Neural progenitor cell (in vitro differentiated cells): ENCODE results near the gene MAIP1. TPM values are rescaled to one million over a fixed set of nuclear protein-coding genes. Genes with fewer than 3 reads are reported as not detected.

ENCODE experiments used
- DNase-seq: peaks from one replicate; pipeline ENCODE4 v3.0.0-alpha.2; 2016; ENCODE audit warnings: low spot score
- H2AFZ ChIP-seq: fragments of 200-600 bp; sonication (generic); replicated peaks from 2 replicates; pipeline ENCODE4 v1.6.1; 2016; ENCODE audit warnings: antibody characterized with exemption
- H3F3A ChIP-seq: fragments of 200-600 bp; sonication (generic); 2 replicates; pipeline ENCODE4 v1.6.1; 2016; ENCODE audit warnings: antibody characterized with exemption, low read depth
- H3K27ac ChIP-seq: fragments of 200-600 bp; sonication (generic); 2 replicates; pipeline ENCODE4 v1.5.1; 2016; ENCODE audit warnings: mild to moderate bottlenecking
- H3K27me3 ChIP-seq: fragments of 200-600 bp; sonication (generic); 2 replicates; pipeline ENCODE4 v1.6.1; 2016; ENCODE audit warnings: mild to moderate bottlenecking, moderate library complexity
- H3K36me3 ChIP-seq: fragments of 200-600 bp; sonication (generic); 2 replicates; pipeline ENCODE4 v1.5.1; 2016
- H3K4me1 ChIP-seq: fragments of 200-600 bp; sonication (generic); 2 replicates; pipeline ENCODE4 v1.6.1; 2016; ENCODE audit warnings: mixed run types
- H3K4me2 ChIP-seq: fragments of 200-600 bp; sonication (generic); 2 replicates; pipeline ENCODE4 v1.6.1; 2016
- H3K4me3 ChIP-seq: fragments of 200-600 bp; sonication (generic); 2 replicates; pipeline ENCODE4 v1.5.1; 2016
- H3K79me2 ChIP-seq: fragments of 200-600 bp; sonication (generic); 2 replicates; pipeline ENCODE4 v1.6.1; 2016; ENCODE audit warnings: low read depth
- H3K9ac ChIP-seq: fragments of 200-600 bp; sonication (generic); 2 replicates; pipeline ENCODE4 v1.6.1; 2016
- H3K9me3 ChIP-seq: fragments of 200-600 bp; sonication (generic); 2 replicates; pipeline ENCODE4 v1.5.1; 2016; ENCODE audit warnings: low read depth
- H4K20me1 ChIP-seq: fragments of 200-600 bp; sonication (generic); 2 replicates; pipeline ENCODE4 v1.6.1; 2016; ENCODE audit warnings: low read depth
- H3K27ac Mint-ChIP-seq: 3 replicates; pipeline ENCODE4 v1.8.0; 2021; ENCODE audit warnings: mixed read lengths
- H3K27me3 Mint-ChIP-seq: 2 replicates; pipeline ENCODE4 v1.8.0; 2022; ENCODE audit warnings: low read depth, mild to moderate bottlenecking, inconsistent platforms, moderate library complexity, mixed read lengths; ENCODE audit not compliant: insufficient read depth
- H3K36me3 Mint-ChIP-seq: 3 replicates; pipeline ENCODE4 v1.8.0; 2021; ENCODE audit warnings: mixed read lengths
- H3K4me1 Mint-ChIP-seq: 3 replicates; pipeline ENCODE4 v1.8.0; 2021; ENCODE audit warnings: mixed read lengths
- H3K4me3 Mint-ChIP-seq: 3 replicates; pipeline ENCODE4 v1.8.0; 2021; ENCODE audit warnings: mild to moderate bottlenecking, moderate library complexity, mixed read lengths
- H3K9me3 Mint-ChIP-seq: 3 replicates; pipeline ENCODE4 v1.8.0; 2020; ENCODE audit warnings: mixed read lengths
- EZH2 ChIP-seq: fragments of 200-600 bp; sonication (generic); IDR thresholded peaks from 2 replicates; pipeline ENCODE4 v1.6.1; 2017; ENCODE audit warnings: antibody characterized with exemption, mild to moderate bottlenecking, moderate library complexity
- EZH2phosphoT487 ChIP-seq: fragments of 200-600 bp; sonication (generic); IDR thresholded peaks from 2 replicates; pipeline ENCODE4 v1.6.1; 2017; ENCODE audit warnings: antibody characterized with exemption
- total RNA-seq: library from RNA; depleted of rRNA; stranded (reverse); fragments of >200 nt; gene quantifications from 2 replicates; pipeline ENCODE4 v1.2.3, GENCODE V29; 2015; ENCODE audit warnings: low replicate concordance
- TF ChIP-seq, protein P1 (sequence below): fragments of 200-600 bp; sonication (generic); IDR thresholded peaks from 2 replicates; pipeline ENCODE4 v1.5.1; 2017; ENCODE audit warnings: antibody characterized with exemption, mild to moderate bottlenecking

MAIP1 gene
- total RNA-seq, 1 donor from 2014 or later = 14.0 TPM

DNA sequence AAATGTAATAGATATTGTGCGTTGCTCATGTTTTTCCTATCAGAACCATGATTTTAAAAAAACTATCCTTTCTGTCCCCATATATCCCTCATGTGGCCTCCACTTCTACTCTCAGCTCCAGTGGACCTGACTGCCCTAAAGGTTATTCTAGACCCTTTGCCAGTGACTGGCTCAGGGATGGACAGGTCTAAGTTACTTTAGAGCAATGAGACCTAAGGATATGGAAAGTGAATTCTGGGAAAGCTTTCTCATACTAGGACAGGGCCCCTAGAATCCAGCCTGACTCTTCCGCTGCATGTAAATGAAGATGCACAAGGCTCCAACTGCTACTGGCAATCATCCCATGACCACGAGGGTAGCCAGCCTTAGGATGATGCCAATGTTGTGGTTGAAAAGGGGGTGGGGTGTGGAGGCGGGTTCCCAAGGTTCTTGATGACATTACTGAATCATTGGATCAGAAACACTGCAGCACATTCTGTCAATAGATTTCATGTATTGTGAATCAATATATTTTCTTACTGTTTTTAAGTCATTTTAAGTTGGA lies 23.0 kb upstream of the MAIP1 start:
- no peaks in the 10 kb centered on the region for H3K9me3 ChIP-seq
- H3K4me1 Mint-ChIP-seq = peaks cover 4% of the 10 kb centered on the region
- H3K9ac ChIP-seq = no peak overlapping the region
- H3F3A ChIP-seq = peaks cover 36% of the 10 kb centered on the region
- H3K4me2 ChIP-seq = no peak overlapping the region
- H3K27me3 Mint-ChIP-seq = no peaks in the 10 kb centered on the region
- peaks cover 18% of the 10 kb centered on the region for H3K36me3 Mint-ChIP-seq
- no peak overlapping the region for H3K4me3 Mint-ChIP-seq
- peaks cover 10% of the 10 kb centered on the region for H3K79me2 ChIP-seq
- TF ChIP-seq EZH2 (no peak), EZH2phosphoT487 (no peak)
- TF ChIP-seq, protein P1, sequence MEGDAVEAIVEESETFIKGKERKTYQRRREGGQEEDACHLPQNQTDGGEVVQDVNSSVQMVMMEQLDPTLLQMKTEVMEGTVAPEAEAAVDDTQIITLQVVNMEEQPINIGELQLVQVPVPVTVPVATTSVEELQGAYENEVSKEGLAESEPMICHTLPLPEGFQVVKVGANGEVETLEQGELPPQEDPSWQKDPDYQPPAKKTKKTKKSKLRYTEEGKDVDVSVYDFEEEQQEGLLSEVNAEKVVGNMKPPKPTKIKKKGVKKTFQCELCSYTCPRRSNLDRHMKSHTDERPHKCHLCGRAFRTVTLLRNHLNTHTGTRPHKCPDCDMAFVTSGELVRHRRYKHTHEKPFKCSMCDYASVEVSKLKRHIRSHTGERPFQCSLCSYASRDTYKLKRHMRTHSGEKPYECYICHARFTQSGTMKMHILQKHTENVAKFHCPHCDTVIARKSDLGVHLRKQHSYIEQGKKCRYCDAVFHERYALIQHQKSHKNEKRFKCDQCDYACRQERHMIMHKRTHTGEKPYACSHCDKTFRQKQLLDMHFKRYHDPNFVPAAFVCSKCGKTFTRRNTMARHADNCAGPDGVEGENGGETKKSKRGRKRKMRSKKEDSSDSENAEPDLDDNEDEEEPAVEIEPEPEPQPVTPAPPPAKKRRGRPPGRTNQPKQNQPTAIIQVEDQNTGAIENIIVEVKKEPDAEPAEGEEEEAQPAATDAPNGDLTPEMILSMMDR = no peak
- no peak for DNase-seq
- H3K27ac Mint-ChIP-seq = no peak overlapping the region
- H3K4me1 ChIP-seq = no peaks in the 10 kb centered on the region
- H3K27ac ChIP-seq = no peak overlapping the region
- peaks cover 17% of the 10 kb centered on the region for H3K36me3 ChIP-seq
- H4K20me1 ChIP-seq = peaks cover 17% of the 10 kb centered on the region
- H3K27me3 ChIP-seq = no peaks in the 10 kb centered on the region
- H3K4me3 ChIP-seq = no peak overlapping the region
- no peak overlapping the region for H2AFZ ChIP-seq
- H3K9me3 Mint-ChIP-seq = no peaks in the 10 kb centered on the region

DNA sequence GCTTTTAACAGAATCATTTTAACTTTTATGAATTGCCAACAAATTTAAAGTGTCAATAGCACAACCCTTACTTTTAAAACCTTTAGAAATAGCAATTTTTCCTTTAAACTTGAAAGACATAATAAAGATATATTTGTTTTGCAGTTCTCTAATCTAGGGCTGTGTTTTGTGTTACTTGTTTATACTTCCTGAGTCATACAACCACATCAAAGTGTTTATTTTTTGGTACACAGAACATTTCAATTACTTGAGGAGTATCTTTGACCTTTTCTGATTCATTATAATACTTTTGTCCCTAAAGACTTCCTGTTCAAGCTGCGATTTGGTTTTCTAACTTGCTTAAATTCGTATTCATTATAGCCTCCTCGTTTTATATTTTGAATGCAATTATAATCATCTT lies 21.9 kb upstream of the MAIP1 start:
- Mint-ChIP-seq H3K27ac (no peak overlapping the region), H3K9me3 (no peaks in the 10 kb centered on the region), H3K27me3 (no peaks in the 10 kb centered on the region), H3K4me1 (peaks cover 4% of the 10 kb centered on the region), H3K4me3 (no peak overlapping the region), H3K36me3 (peaks cover 20% of the 10 kb centered on the region)
- Histone ChIP-seq H3K79me2 (peaks cover 4% of the 10 kb centered on the region), H3K36me3 (peaks cover 16% of the 10 kb centered on the region), H3K9me3 (no peaks in the 10 kb centered on the region), H3K27me3 (no peaks in the 10 kb centered on the region), H2AFZ (no peak overlapping the region), H3K4me2 (no peak overlapping the region), H3K4me1 (no peaks in the 10 kb centered on the region), H3K9ac (no peak overlapping the region), H3F3A (peaks cover 27% of the 10 kb centered on the region), H3K4me3 (no peak overlapping the region), H3K27ac (no peak overlapping the region), H4K20me1 (peaks cover 10% of the 10 kb centered on the region)
- DNase-seq = no peak
- TF ChIP-seq EZH2phosphoT487 = no peak
- TF ChIP-seq, protein P1 = no peak
- TF ChIP-seq EZH2 = no peak

DNA sequence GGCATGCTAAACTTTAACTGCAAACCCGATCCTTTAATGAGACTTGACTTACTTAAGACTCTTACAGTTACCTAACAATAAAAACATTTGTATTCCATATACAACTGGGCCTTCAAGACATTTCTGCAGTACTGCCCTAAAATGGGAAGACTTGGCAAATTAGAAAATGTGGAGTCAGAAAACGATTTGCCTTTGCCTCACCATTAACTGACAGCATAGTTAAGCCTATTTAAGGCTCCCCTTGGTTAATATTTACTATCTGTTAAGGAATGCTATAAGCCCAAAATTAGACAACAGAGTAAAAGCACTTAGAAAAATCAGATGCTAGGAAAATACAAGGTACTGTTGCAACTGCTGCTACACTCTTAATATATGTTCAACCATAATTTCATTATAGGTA lies 18.8 kb upstream of the MAIP1 start:
- H3K36me3 ChIP-seq = peaks cover 14% of the 10 kb centered on the region
- Mint-ChIP-seq H3K27me3 (no peaks in the 10 kb centered on the region), H3K27ac (no peak overlapping the region)

More for the DNA sequence above, 18.8 kb upstream of the MAIP1 start:
- H3K4me1 ChIP-seq = no peaks in the 10 kb centered on the region
- H3K27me3 ChIP-seq = no peaks in the 10 kb centered on the region
- no peak overlapping the region for H3K4me3 ChIP-seq
- Mint-ChIP-seq H3K4me3 (no peak overlapping the region), H3K36me3 (peaks cover 22% of the 10 kb centered on the region), H3K9me3 (no peaks in the 10 kb centered on the region), H3K4me1 (no peaks in the 10 kb centered on the region)
- H3K9ac ChIP-seq = no peak overlapping the region
- peaks cover 6% of the 10 kb centered on the region for H3K79me2 ChIP-seq
- H4K20me1 ChIP-seq = peaks cover 6% of the 10 kb centered on the region
- H3K27ac ChIP-seq = no peak overlapping the region
- TF ChIP-seq EZH2phosphoT487 = no peak
- TF ChIP-seq, protein P1 = no peak
- TF ChIP-seq EZH2 = no peak
- H3F3A ChIP-seq = peaks cover 15% of the 10 kb centered on the region
- H3K4me2 ChIP-seq = no peak overlapping the region
- H3K9me3 ChIP-seq = no peaks in the 10 kb centered on the region
- no peak for DNase-seq
- no peak overlapping the region for H2AFZ ChIP-seq
